MG63 (cell line): ENCODE data around the gene MYO5C. TPM values are rescaled to one million over a fixed set of nuclear protein-coding genes. Genes with fewer than 3 reads are reported as not detected.

Source experiments
- DNase-seq: peaks from one replicate; pipeline ENCODE4 v3.0.0-alpha.2; 2020
- H3K27me3 ChIP-seq: fragments of 250-450 bp; sonication (Bioruptor Pico); 2 replicates; pipeline ENCODE4 v1.5.1; 2020; ENCODE audit warnings: mild to moderate bottlenecking, moderate library complexity
- H3K36me3 ChIP-seq: fragments of 250-450 bp; sonication (Bioruptor Pico); 2 replicates; pipeline ENCODE4 v1.5.1; 2020; ENCODE audit warnings: mild to moderate bottlenecking, moderate library complexity
- H3K4me3 ChIP-seq: fragments of 250-450 bp; sonication (Bioruptor Pico); 2 replicates; pipeline ENCODE4 v1.5.1; 2020; ENCODE audit warnings: mild to moderate bottlenecking, moderate library complexity
- H3K9me3 ChIP-seq: fragments of 250-450 bp; sonication (Bioruptor Pico); 2 replicates; pipeline ENCODE4 v1.5.1; 2020; ENCODE audit warnings: mild to moderate bottlenecking, moderate library complexity
- total RNA-seq: library from RNA; depleted of rRNA; stranded (reverse); fragments of >200 nt; shearing (Covaris generic); gene quantifications from 2 replicates; pipeline ENCODE4 v1.2.3, GENCODE V29; 2014; ENCODE audit warnings: low replicate concordance

MYO5C gene
- total RNA-seq, 1 experiment from 2014 or later = not detected

- no peaks in the 10 kb centered on the region for H3K27me3 ChIP-seq
- no peak for DNase-seq
- no peaks in the 10 kb centered on the region for H3K9me3 ChIP-seq
- H3K4me3 ChIP-seq = no peak overlapping the region
- H3K36me3 ChIP-seq = no peaks in the 10 kb centered on the region
Measured at GRCh38 chr15:52318729-52319500, 23.3 kb upstream of the MYO5C start.

DNA sequence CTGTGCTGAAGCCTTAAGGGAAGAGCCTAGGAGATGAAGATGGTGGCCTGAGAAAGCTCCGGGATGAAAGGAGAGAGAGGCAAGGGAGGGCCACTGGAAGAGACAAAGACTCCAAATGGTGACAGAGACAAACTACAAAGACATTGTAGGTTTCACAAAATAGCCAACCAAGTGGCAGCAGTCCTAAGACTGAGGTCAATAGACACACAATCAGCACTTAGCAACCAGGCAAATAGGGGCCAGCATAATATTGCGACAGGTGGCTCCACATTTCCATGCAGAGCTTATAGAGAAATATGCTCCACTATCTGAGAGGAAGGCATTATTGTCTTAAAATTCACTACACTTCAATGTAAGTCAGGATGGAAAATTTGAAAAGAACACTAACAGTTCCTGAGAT lies 22.1 kb upstream of the MYO5C start:
- DNase-seq = no peak
- H3K27me3 ChIP-seq = no peaks in the 10 kb centered on the region
- H3K4me3 ChIP-seq = no peak overlapping the region
- H3K36me3 ChIP-seq = no peaks in the 10 kb centered on the region
- no peaks in the 10 kb centered on the region for H3K9me3 ChIP-seq

DNA sequence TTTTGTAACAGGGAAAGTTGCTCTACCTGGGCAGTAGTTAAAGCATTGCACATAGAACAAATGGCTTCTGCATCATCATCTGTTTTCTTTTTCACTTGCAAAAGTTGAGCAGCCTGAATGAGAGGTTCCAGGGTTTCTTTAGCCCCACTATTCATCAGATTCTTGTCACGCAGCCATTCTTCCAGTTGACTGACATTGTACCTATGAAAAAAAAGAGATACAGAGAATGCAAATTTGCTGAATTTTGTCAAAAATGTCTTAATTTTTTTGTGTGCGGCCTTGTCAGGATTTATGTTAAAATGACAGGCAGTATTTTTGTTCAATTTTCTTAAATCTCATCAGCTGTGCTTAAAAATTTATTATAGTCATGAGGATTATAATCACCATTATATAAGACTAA lies 21.4 kb upstream of the MYO5C start:
- DNase-seq = no peak
- Histone ChIP-seq H3K9me3 (no peaks in the 10 kb centered on the region), H3K4me3 (no peak overlapping the region), H3K27me3 (no peaks in the 10 kb centered on the region), H3K36me3 (no peaks in the 10 kb centered on the region)

DNA sequence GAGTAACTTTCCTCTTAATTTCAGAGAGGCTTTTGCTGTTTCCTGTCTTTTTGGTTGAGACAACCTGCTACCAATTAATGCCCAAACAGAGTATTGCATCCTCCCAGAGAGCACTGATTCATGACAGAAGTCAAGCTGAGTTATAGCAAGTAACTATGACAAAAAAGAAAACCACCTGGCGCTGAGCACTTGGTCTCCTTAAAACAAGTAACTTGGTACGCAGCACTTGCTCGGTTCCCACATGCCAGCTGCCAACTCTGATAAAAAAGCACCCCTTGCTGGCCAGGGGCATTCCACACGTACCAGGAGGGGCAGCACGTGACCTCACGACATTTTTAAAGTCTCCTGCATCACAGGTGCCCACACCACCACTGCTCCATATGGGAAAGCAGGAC lies 13.5 kb upstream of the MYO5C start:
- Histone ChIP-seq H3K36me3 (no peaks in the 10 kb centered on the region), H3K27me3 (no peaks in the 10 kb centered on the region), H3K4me3 (no peak overlapping the region), H3K9me3 (no peaks in the 10 kb centered on the region)
- DNase-seq = no peak

DNA sequence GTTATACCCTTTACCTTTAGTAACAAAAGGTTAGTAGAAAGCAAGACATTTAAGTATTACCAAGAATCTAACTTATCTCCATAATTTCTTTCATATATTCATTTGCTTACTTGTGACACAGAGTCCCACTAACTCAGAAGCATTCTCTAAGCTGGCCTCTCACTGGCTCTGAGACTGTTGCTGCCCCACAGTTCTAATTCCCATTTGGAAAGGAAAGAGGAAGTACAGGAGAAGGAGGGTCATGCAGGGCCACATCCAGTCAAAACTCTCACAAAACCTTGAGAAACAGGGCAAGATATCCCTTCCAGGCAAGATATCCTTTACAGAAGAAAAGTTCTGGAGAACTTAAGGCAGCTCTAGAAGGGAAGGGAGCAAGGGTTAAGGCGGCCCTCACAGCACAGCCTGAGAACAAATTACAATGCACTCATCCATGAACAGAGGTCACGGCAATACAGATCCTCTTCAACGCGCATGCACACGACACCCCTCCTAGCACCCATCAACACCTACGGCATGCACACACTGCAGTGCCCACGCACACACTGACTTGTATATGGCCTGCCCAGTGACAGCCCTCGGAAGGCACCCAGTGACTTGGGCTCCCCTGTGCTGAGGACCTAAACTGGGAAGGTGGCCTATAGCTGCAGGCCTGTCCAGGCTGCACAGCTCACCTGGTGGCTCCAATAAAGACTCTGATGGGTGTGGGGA lies 13.0 kb upstream of the MYO5C start:
- DNase-seq = no peak
- H3K27me3 ChIP-seq = no peaks in the 10 kb centered on the region
- no peaks in the 10 kb centered on the region for H3K9me3 ChIP-seq
- no peak overlapping the region for H3K4me3 ChIP-seq
- H3K36me3 ChIP-seq = no peaks in the 10 kb centered on the region

- H3K9me3 ChIP-seq = no peaks in the 10 kb centered on the region
- DNase-seq = no peak
- H3K36me3 ChIP-seq = no peaks in the 10 kb centered on the region
- H3K27me3 ChIP-seq = no peaks in the 10 kb centered on the region
- no peak overlapping the region for H3K4me3 ChIP-seq
Measured at GRCh38 chr15:52307847-52308246, 12.2 kb upstream of the MYO5C start.

GRCh38 chr15:52306270-52306669 lies 10.7 kb upstream of the MYO5C start:
- H3K27me3 ChIP-seq = no peaks in the 10 kb centered on the region
- H3K36me3 ChIP-seq = no peaks in the 10 kb centered on the region
- H3K9me3 ChIP-seq = no peaks in the 10 kb centered on the region
- no peak for DNase-seq
- H3K4me3 ChIP-seq = no peak overlapping the region

GRCh38 chr15:52303093-52303772 lies 7.6 kb upstream of the MYO5C start:
- no peak for DNase-seq
- Histone ChIP-seq H3K27me3 (no peaks in the 10 kb centered on the region), H3K36me3 (no peaks in the 10 kb centered on the region), H3K4me3 (no peak overlapping the region), H3K9me3 (no peaks in the 10 kb centered on the region)

DNA sequence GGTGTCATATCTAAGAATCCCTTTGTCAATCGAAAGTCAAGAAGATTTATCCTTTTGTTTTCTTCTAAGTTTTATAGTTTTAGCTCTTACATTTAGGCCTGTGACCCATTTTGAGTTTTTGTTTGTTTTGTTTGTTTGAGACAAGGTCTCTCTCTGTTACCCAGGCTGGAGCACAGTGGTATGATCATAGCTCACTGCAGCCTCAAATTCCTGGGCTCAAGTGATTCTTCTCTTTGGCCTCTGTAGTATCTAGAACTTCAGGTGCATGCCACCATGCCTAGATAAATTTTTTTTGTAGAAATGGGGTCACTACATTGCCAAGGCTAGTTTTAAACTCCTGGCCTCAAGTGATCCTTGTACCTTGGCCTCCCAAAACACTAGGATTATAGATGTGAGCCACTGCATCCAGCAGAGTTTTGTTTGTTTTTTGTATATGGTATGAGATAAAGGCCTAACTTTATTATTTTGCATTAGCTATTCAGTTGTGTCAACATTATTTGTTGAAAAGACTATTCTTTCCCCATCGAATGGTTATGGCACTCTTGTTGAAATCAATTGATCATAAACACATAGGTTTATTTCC lies 5.8 kb upstream of the MYO5C start:
- H3K27me3 ChIP-seq = no peaks in the 10 kb centered on the region; the same call in 1 of the 2 replicates
- H3K4me3 ChIP-seq = no peak overlapping the region
- no peaks in the 10 kb centered on the region for H3K9me3 ChIP-seq
- DNase-seq = no peak
- no peaks in the 10 kb centered on the region for H3K36me3 ChIP-seq

DNA sequence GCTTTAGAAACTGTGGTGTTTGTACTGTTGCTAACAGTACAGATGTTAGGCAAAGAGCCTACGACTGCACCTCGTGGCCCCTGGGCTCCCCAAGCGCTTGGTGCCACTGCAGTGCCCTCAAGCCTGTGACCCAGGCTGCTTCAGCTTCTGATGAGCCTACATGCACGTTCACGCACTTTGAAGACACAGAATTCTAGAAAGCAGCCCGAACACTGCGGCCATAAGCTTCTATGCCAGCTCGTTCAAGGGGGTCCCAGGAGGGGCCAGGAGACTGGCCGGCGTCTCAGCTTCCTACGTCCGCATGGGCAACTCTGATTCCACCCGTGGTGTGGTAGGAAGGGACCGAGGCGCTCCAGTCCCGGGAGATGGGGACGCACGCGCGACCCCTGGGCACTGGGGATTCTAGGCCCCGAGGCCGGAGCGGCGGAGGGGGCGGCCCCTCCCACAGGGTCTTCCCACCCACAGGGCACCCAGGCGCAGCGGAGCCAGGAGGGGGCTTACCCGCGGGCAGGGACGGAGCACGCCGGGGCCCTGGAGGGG lies 653 bp downstream of the MYO5C start:
- H3K9me3 ChIP-seq = no peaks in the 10 kb centered on the region
- no peaks in the 10 kb centered on the region for H3K36me3 ChIP-seq
- H3K4me3 ChIP-seq = no peak overlapping the region
- H3K27me3 ChIP-seq = peaks cover 23% of the 10 kb centered on the region
- no peak for DNase-seq

- DNase-seq = no peak
- Histone ChIP-seq H3K27me3 (peaks cover 23% of the 10 kb centered on the region), H3K4me3 (no peak overlapping the region), H3K9me3 (no peaks in the 10 kb centered on the region), H3K36me3 (no peaks in the 10 kb centered on the region)
Measured at GRCh38 chr15:52292780-52293392, 2.7 kb downstream of the MYO5C start.

GRCh38 chr15:52291204-52291603 lies 4.4 kb downstream of the MYO5C start:
- no peak for DNase-seq
- Histone ChIP-seq H3K36me3 (no peaks in the 10 kb centered on the region), H3K27me3 (peaks cover 21% of the 10 kb centered on the region), H3K9me3 (no peaks in the 10 kb centered on the region), H3K4me3 (no peak overlapping the region)

DNA sequence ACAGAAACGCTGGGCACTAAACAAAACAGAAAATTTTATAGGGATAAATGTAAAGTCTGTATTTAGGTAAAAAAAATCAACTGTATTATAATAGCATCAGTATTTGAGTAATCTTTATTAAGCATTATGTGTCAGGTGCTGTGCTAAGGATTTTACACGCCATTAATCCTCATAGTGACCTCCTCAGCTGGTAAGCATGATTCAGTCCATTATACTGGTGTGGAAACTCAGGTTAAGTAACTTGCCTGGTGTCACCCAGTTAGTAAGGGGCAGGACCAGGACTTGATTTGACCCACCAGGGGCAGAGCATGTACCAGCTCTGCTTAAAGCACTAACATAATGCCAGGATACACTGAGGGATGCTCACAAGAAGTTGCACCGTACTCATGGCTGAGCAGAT lies 4.8 kb downstream of the MYO5C start:
- Histone ChIP-seq H3K27me3 (peaks cover 17% of the 10 kb centered on the region), H3K4me3 (no peak overlapping the region), H3K9me3 (no peaks in the 10 kb centered on the region), H3K36me3 (no peaks in the 10 kb centered on the region)
- DNase-seq = no peak

- H3K9me3 ChIP-seq = no peaks in the 10 kb centered on the region
- H3K4me3 ChIP-seq = no peak overlapping the region
- H3K36me3 ChIP-seq = no peaks in the 10 kb centered on the region
- DNase-seq = no peak
- H3K27me3 ChIP-seq = peaks cover 13% of the 10 kb centered on the region
Measured at GRCh38 chr15:52290329-52290728, 5.3 kb downstream of the MYO5C start.

DNA sequence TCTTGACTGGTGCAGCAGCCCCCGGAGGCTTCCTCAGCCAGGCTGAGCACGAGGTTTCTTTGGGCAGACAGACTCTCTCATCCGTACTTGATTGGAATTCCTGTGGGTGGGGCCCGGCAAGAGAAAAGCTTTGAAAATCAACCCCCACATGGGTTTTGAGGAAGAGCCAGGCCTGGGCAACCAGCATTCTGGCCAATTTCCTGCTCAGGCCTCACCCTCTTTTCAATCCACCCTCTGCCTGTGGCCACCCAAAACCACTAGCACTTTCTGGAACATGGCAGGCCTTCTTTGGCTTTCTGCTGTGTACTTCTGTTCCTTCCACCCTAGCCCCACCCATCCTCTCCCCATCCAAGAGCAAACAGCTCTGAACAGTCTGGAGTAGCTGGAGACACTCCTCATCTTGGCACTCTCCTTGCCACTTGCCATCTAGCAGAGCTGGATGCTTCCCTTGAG lies 5.9 kb downstream of the MYO5C start:
- peak; percentile 8 for DNase-seq
- Histone ChIP-seq H3K4me3 (no peak overlapping the region), H3K36me3 (no peaks in the 10 kb centered on the region), H3K9me3 (no peaks in the 10 kb centered on the region), H3K27me3 (peaks cover 7% of the 10 kb centered on the region)

DNA sequence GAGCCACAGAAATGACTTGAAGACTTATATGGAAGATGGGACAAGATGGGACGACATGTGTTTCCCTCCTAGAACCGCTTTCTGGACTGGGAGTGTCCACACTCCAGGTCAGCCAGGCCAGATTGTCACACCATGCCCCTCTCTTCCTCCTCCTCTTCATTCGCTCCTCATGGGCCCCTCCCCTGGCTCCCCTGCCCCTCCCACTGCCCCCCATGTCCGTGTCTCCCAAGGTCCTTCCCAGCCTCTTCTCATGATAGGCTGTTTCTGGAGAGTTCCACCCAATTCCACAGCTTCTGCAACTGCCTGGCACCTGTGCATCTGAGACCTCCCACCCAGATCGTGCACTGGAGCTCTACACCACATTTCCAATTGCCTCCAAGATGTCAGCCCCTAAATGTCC lies 6.6 kb downstream of the MYO5C start:
- Histone ChIP-seq H3K27me3 (peaks cover 3% of the 10 kb centered on the region), H3K9me3 (no peaks in the 10 kb centered on the region), H3K4me3 (no peak overlapping the region), H3K36me3 (no peaks in the 10 kb centered on the region)
- no peak for DNase-seq
